Measurements from ENCODE around the gene TBC1D16.

TBC1D16 gene

DNA sequence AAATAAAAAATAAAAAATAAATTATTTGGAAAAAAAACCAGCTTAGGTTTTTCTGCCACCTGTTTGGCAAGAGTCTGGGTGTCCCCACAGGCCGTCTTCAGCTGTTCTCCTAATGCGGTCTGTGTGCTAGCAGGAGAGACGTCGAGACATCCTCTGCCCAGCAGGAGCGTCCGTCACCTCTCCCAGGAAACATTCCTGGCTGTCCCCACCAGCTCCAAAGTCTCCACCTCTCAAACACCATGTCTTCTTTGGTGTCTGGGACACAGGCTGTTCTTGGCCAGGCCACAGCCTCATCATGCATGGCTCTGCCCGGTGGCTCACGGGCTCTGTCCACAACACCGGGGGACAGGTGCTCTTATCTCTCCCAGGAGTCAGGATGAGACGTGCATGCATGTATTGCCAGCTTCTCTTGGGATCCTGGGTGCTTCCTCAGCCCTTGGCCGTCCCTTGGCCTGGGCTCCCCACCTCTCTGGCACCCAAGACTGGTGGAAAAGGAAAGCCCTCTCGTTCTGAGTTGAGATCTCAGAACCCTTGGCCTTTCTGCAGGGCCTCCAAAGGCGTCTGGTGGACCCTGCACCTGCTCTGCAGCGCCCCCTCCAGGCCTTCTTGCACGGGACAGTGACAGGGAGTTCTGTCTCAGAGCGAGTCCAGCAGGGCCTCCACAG, 111.6 kb downstream of the TBC1D16 start:
- no peak for DNase-seq

DNA sequence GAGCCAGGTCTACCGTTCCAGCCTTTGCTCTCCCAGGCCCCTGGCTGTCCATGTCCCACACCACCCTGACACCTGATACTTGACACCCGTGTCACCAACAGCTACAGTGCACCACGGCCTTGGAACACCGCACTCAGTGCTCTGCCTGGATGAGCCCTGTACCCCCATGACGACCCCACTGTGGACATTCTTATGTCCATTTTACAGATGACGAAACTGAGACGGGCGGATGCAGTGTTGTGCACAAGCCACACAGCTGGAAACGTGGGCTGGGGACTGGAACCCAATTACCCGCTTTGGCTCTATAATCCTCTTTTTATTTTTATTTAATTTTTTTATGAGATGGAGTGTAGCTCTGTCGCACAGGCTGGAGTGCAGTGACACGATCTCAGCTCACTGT, 112.9 kb downstream of the TBC1D16 start:
- DNase-seq: no peak

DNA sequence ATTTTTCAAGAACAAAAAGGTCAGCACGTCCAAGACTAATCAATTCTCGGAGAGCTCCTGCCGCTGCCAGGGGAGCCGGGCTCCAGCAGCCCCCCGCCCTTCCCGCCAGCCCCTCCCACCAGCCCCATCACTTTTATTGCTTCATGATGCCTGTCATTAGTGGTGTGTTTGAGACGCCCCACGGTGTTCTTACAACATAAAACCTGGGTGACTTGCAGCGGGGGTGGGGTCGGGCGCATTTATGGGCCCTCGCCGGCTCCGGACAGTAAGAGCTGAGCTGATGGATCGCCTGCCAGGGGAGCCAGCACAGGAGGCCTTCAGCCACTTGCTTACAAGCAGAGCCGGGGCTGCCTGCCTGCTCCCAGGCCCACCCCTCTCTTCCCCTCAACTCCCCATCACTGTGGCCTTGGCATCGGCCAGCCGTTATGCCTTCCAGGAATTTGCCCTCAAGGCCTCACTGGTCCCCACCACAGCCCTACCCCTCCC, 113.5 kb downstream of the TBC1D16 start:
- no peak for DNase-seq

DNA sequence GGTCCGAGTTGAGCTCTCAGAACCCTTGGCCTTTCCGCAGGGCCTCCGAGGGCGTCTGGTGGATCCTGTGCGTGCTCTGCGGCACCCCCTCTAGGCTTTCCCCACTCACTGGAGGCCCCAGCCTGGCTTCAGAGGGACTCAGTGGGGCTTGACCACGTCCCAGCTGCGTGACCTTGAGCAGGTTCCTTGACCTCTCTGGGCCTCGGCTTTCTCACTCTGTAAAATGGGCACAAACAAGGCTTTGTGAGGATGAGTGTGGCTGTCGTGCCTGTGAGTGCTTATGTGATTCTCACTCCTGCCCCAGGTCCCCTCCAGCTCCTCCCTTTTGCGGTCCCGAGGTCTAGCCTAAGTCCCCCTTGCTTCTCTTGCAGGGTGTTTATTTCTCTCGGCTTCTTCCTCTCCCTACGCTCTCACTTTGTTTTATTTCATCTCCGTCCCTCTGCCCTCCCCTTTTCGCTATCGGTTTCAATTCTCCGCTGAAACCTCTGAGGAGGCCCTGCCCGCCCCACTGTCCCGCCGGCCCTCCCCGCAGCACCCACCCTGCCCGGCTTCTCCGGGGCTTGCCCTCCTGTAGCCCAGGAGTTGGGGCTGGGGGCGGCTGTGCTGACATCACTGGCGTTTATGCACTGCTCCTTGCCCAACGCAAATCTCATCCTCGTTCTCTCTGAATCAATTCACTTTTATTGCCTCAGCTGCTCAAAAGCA, 114.1 kb downstream of the TBC1D16 start:
- no peak for DNase-seq

DNA sequence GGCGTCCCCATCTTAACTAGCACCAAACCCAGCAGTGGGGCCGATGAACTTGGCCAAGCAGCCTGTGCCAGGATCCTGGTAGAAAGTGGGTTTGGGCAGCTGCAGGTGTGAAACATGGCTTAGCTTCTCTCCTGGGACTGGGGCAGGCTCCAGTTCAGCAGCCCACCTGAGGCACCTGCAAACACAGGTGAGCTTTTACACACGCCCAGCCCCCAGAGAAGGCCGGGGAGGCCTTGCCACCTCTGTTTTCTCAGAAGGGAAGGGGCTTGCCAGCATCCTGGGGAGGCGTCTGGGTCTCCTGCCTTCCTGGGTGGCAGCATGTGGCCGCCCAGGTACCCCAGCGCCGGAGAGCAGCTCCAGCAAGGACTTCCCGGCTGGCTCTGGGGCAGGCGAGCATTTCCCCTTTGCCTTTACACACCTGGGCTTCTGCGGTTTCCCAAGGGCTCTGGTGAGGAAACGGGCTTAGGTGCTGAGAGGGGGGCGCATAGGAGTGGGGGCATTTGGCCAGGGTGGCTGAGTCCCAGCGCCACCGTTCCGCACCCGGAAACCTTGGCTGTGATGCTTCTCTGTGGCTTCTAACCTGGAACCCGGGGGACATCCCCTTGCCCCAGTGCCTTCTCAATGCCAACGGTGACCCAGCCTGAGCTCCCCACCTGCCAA, 114.8 kb downstream of the TBC1D16 start:
- DNase-seq: no peak

DNA sequence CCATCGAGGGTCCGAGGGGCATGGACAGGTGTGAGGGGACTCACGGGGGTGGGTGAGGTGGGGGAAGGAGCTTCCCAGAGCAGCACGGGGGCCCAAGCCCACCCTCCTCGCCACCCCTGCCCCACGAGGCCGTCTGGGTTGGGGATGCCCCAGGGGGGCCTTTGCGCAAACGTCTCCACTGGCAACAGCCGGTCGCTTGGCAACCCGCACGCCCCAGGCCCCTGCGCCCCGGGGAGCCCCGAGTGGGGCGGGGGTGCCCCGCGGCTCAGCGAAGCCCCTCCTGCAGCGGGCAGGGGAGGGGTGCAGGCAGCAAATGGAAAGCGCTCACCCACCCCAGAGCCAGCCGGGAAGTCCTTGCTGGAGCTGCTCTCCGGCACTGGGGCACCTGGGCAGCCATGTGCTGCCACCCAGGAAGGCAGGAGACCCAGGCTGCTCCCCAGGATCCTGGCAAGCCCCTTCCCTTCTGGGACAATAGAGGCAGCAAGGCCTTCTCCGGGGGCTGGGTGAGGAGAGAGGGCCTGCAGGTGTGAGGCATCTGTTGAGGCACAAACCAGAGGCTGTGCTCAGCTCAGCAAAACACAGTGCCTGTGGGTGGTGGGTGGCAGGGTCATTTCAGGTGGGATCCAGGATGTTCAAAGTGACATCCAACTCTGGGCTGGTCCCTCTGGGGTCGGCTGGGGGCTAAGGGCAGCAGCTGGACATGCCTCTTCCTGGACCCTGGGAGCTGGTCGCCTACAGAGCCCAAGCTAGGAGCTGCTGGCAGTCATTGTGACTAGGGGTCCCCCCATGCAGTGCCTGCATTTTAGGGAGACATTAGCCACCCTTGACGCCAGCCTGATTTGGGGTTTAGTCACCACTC, 115.6 kb downstream of the TBC1D16 start:
- no peak for DNase-seq

DNA sequence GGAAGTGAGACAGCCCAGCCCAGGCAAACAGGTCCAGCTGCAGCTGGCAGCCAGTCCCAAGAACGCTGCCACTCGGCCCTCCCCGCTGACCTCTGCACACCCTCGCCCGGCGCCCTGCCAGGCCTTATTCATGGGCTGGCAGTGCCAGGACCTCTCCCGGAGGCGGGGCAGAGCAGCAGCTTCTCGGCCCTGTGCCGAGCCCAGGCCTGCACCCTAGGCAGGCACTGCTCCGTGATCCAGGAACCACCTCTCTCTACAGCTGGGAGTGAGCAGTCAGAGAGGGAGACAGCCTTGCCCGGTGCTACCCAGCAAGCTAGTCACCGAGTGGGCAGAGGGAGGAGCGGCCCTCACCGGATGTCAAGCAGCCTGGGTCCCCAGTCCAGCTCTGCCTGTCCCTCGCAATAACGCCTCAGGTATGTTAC, 116.5 kb downstream of the TBC1D16 start:
- no peak for DNase-seq

DNA sequence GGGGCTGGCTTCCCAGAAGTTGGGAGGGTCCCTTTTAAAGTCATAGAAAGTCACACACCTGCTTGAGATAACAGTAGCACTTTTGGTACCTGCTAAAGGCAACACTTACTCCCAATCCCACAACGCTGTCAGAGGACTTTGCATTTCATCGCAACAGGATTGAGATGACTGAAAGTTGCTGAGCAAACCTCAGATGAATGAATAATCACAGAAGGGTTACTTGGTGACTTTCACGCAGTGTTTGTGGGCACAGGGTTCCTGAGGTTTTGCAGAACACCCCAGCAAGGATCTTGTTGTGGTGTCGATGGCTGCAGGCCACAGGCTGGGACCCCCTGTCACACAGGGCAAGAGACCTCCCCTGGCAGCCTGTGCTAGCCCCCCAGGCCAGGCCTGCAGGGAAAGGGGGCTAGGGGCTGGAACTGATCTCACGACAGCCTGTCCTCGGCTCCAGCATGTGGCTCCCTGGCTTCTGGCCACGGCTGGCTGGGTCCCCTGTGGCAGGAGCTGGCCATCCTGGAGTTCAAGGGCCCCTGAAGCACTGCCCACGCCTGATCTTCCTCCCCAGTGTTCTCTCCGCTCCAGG, 117.0 kb downstream of the TBC1D16 start:
- DNase-seq: no peak

DNA sequence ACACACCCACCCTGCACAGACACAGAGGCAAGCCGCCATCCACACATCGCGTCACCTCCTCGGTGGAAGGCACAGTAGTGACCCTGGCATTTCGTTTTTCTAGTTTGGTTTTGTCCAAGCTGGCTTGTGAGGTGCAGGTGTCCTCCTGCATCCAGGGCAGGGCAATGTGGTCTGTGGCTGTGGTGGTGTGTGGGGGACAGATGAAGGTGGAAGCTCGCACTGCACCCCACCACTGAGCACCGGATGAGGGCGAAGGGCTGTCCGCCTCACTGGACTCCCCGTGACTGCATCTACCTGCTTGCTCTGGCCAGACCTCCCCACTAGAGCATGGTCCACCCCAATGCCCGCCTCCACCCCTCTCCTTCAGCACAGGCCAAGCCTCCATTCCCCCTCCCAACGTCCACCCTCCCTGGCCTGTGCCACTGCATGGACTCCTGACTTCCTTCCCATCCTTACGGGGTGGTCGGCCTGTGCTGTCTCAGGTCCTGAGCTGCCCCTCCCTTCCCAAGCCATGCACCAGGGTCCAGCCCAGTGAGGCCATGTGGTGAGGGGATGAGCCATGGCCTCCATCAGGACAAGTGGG, 117.7 kb downstream of the TBC1D16 start:
- DNase-seq: no peak

DNA sequence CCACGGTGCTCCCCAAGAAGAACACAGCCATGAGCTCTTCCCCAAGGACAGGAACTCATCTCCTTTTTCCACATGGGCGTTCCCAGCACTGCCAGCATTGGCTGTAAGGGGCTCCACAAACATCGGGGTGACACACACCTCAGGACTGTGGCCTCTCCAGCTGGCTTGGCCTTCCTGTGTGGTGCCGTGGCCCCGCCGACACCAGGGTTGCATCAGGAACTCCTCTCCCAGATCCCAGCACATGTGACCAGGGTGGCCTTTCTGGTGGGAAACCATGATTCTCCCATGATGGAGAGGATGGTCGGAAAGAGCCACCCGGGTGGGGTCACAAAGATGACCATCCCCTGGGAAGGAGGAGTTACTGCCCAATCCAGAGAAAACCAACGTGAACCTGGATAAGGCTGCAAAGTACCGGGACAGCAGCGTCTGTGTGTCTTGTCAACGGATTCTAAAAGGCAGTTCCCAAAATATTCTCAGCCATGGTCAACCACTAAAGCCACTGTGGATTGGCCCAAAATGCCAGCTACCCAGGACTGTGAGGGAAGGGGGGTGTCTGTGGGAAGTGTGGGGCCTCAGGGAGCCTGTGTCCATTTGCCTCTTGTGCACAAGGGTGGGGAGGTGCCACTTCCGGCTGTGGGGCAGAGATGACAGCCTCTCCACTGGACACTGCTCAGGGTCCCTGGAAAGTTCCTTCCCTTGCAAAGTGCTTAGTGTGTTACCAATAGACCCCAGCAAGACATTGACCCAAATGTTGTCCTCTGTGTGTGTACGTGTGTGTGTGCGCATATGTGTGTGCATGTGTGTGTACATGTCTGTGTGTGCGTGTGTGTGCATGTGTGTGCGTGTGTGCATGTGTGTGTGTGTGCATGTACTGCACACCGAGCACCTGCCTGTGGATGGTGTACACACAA, 118.4 kb downstream of the TBC1D16 start:
- DNase-seq: no peak

DNA sequence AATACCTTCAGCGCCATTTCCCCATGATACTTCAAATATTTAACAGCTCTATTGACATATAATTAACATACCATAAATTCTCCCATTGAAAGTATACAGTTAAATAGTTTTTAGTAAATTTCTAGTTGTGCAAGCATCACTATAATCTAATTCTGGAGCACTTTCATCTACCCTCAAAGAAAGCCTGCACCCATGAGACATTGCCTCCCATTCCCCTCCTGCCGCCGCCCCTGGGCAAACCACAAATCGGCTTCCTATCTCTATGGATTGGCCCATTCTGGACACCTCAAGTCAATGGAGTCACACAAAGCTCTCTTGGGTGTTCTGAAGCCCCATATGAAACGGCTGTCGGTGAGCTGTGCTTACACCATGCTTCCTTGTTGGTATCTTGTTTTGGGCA, 119.2 kb downstream of the TBC1D16 start:
- DNase-seq: no peak

DNA sequence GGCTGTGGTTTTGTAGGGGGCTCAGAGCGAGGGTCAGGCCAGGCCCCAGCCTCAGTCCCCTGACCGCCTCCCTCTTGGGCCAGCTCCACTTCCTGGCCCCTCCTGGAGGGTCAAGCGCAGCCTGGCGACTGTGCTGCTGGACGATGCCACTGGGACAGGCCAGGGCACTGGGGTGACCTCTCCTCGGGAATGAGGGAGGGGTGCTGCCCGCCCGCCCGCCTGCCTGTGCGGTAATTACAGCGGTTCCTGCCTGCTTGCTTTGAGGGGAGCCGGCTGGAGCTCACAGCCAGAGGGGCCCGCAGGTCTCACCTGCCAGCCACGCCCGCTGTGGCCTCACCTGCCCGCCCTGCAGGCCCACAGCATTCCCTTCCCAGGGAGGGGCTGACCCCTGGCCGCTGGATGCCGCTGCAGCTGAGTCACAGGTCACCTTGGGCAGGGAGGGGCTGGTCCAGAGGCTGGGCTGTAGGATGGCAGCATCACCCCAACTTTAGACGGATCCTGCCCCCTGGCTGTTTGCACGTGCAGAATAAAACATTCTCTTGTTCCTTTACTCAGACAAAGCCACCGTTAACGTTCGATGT, 119.7 kb downstream of the TBC1D16 start:
- DNase-seq: no peak

DNA sequence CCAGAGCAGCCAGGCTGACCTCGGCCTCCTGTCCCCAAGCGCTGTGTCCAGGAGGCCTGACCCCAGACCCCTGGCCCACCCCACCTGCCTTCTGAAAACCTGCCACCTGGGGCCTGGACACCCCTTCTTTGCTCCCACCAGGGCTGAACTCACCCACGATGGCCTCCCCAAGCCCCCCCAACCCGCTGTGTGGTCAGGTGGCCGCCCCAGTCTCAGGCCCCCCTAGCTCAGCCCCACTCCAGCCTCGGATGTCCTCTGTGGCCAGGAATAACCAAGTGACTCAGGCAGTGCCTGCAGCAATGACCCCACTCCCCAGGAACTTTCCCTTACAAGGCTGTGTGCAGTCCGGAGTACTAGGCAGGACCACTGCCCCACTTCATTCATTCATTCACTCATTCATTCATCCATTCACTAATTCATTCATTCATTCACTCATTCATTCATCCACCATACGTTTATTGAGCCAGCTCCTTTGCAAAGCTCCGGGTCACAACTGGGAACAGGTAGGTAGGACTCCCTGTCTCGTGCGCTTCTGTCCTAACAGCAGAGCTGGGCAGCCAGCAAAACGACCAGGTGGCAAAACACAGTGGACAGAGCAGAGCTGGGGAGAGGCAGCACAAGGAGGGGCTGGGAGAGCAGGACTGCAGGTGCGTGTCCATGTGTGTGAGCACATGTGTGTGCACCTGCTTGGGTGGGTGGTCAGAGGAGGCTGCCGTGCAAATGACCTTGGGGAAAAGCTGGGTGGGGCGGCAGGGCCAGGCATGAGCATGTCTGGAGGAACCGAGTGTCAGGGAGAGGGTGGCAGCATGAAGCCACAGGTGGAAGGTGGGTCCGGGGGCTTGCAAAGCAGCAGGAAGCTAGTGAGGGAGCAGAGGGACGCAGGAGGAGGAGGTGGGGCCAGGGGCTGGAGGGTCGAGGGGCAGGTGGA, 120.6 kb downstream of the TBC1D16 start:
- DNase-seq: no peak

DNA sequence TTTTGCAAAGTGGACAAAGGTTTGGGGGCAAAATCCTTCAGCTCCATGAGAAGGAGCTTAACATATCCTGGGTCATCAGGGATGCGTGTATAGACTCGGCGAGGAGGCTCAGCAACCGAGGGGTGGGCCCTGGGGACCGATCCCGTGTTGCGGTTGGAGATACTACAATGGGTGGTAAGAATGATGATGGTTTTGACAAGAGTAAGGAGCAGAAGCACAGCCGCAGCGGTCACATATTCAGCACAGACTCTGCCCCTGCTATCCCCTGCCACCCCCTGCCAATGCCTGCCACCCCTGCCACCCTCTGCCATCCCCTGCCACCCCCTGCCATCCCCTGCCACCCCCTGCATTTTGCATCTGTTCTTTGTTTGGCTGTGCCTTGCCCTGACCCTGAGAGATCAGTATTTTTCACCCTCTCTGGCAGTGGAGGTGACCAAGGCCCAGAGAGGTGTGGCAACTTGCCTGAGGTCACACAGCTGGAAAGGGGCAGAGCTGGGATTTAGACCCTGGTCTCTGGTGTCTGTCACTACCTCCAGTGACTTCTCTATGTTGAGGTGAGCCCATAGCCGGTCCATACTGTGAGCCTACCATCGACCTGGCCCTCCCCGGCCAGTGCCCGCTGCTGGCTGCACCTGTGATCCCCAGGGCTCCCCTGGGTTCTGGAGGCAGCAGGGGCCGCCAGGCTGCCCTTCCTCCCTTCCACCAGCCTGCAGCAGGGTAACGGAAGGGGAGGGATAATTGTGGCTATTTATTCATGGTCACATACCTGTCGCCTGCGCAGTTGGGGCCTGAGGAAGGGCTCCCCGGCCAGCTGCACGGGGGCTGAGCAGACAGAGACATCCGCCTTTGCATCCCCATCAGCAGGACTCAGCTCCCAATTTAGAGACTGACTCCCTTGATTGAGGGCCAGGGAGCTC, 121.5 kb downstream of the TBC1D16 start:
- no peak for DNase-seq

DNA sequence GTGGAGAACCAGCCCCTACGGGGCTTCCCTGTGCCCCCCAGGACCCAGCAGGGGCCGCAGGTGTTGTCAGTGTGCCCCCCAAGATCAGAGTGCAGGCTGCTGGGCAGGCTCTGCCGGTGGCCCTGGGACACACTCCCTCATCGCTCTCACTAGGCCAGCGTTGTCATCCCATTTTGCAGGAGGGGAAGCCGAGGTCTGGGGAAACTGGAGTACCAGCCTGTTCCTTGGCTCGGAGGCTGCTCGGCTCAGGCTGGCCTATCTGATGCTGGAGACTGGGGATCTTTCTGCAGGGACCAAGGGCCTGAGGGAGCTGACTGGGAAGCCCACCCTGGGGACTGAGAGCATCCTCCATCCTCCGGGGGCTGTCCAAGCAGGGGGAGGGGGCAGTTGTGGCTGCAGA, 122.2 kb downstream of the TBC1D16 start:
- no peak for DNase-seq

DNA sequence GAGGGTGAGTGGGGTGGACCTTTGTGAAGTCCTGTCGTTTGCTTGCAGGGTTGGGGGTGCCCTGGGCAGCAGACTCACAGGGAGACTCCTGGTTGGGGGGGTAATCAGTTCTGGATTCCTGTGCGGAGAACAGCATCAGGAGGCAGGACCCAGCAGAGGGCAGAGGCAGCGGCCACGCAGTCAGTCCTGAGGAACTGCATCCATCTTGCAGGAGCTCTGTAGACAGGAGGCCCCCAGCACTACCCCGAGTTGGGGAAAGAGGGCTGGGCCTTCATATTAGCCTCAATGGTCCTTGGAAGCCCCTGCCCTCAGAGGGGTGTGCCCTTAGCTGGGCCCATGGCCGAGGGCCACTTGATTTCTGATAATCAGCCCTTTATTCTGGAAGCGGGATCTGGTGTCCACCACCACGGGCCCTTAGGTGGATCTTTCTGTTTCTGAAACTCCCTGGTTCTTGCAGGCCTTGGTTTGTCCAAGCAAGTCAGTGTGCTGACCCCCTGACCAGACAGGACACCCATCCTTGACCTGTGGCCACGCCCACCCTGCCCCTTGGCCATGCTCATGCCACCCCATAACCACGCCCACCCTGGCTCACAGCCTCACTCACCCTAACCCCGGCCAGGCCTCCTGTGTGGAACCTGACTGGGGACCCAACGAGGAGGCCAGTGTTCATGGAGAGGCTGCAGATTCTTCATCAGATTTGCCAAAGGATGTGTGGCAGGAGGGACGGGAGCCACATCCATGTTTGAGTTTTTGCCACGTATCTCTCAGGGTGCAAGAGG, 122.9 kb downstream of the TBC1D16 start:
- no peak for DNase-seq

Measured in T1000 (cell line).